H1 (cell line): ENCODE data around the gene RBMS1. TPM values are rescaled to one million over a fixed set of nuclear protein-coding genes. Genes with fewer than 3 reads are reported as not detected.

Experiments used
- CTCF ChIA-PET: fragments of 300-600 bp; sonication (Branson Sonifier 250); formaldehyde crosslinking; loops from one replicate; lab custom pipeline; 2021; ENCODE audit not compliant: partially characterized antibody; lab: Charles Lee
- POLR2A ChIA-PET: fragments of 300-600 bp; sonication (Branson Sonifier 250); formaldehyde crosslinking; loops from one replicate; lab custom pipeline; 2021; ENCODE audit warnings: inconsistent platforms; ENCODE audit not compliant: partially characterized antibody; lab: Charles Lee
- DNase-seq, 2 experiments: peaks; one replicate each; pipeline versions ENCODE4 v3.0.0 to v3.0.0-alpha.2; 2010 to 2022; ENCODE audit warnings: low spot score in 2 of 2, low read depth in 1 of 2, mixed read lengths in 1 of 2
- FAIRE-seq: peaks from 2 replicates; lab custom pipeline; 2011; peaks lifted over from hg19 to GRCh38; lab: Jason Lieb, UNC
- H2AFZ ChIP-seq: 2 replicates; pipeline ENCODE4 v1.8.1; 2012; ENCODE audit warnings: low read length, inconsistent platforms
- H2AK5ac ChIP-seq: 2 replicates; pipeline ENCODE4 v1.6.1; 2013; ENCODE audit warnings: low read depth, low read length
- H2BK120ac ChIP-seq: replicated peaks from 2 replicates; pipeline ENCODE3; 2013; ENCODE audit warnings: low read depth, low read length, inconsistent platforms
- H2BK12ac ChIP-seq: 2 replicates; pipeline ENCODE4 v1.6.1; 2013; ENCODE audit warnings: low read depth, low read length
- H2BK15ac ChIP-seq: 2 replicates; pipeline ENCODE4 v1.6.1; 2013; ENCODE audit warnings: low read length
- H2BK20ac ChIP-seq: 2 replicates; pipeline ENCODE4 v1.6.1; 2013; ENCODE audit warnings: low read length
- H2BK5ac ChIP-seq: 2 replicates; pipeline ENCODE4 v1.6.1; 2013; ENCODE audit warnings: low read depth, low read length
- H3K14ac ChIP-seq: 2 replicates; pipeline ENCODE4 v1.6.1; 2013; ENCODE audit warnings: inconsistent platforms; ENCODE audit not compliant: insufficient read length
- H3K18ac ChIP-seq: 2 replicates; pipeline ENCODE4 v1.6.1; 2013; ENCODE audit warnings: low read length; ENCODE audit errors: extremely low read depth
- H3K23ac ChIP-seq: 2 replicates; pipeline ENCODE4 v1.6.1; 2013; ENCODE audit warnings: inconsistent platforms; ENCODE audit not compliant: insufficient read length
- H3K23me2 ChIP-seq: 2 replicates; pipeline ENCODE4 v1.6.1; 2013; ENCODE audit warnings: low read depth, low read length
- H3K27ac ChIP-seq: 2 replicates; pipeline ENCODE4 v1.6.1; 2011; ENCODE audit warnings: low read depth, low read length, inconsistent platforms
- H3K27me3 ChIP-seq, 4 experiments: replicated peaks in 1 of 4; 1 replicate in 1 of 4; 2 replicates in 3 of 4; pipeline versions ENCODE4 v1.6.1 to v1.8.1; 2011 to 2013; ENCODE audit warnings: low read length in 3 of 4, mild to moderate bottlenecking in 3 of 4, inconsistent platforms in 2 of 4, mixed read lengths in 2 of 4, moderate library complexity in 1 of 4; ENCODE audit not compliant: control insufficient read depth in 3 of 4, insufficient read depth in 3 of 4; ENCODE audit errors: extremely low read depth in 1 of 4
- H3K36me3 ChIP-seq, 4 experiments: 2 replicates each; pipeline versions ENCODE4 v1.6.1 to v1.8.1; 2011 to 2013; ENCODE audit warnings: mild to moderate bottlenecking in 4 of 4, low read length in 3 of 4, moderate library complexity in 2 of 4, control low read depth in 1 of 4, inconsistent platforms in 1 of 4; ENCODE audit not compliant: insufficient read depth in 4 of 4, control insufficient read depth in 2 of 4
- H3K4ac ChIP-seq: replicated peaks from 2 replicates; pipeline ENCODE3; 2013; ENCODE audit warnings: low read length, low read depth, mixed read lengths, inconsistent platforms; ENCODE audit not compliant: insufficient read length
- H3K4me1 ChIP-seq, 4 experiments: replicated peaks in 1 of 4; 1 replicate in 1 of 4; 2 replicates in 3 of 4; pipeline versions ENCODE4 v1.6.1 to v1.8.1; 2011 to 2013; ENCODE audit warnings: low read length in 3 of 4, inconsistent platforms in 2 of 4, mixed read lengths in 1 of 4; ENCODE audit not compliant: insufficient read depth in 4 of 4, control insufficient read depth in 3 of 4
- H3K4me2 ChIP-seq, 2 experiments: 2 replicates each; pipeline versions ENCODE4 v1.6.1 to v1.8.1; 2011 to 2013; ENCODE audit warnings: low read depth in 2 of 2, low read length in 2 of 2, control low read depth in 1 of 2, inconsistent platforms in 1 of 2, mild to moderate bottlenecking in 1 of 2; ENCODE audit not compliant: insufficient read depth in 1 of 2
- H3K4me3 ChIP-seq, 4 experiments: fragments of 200-600, 300-600 bp in 1 of 4; sonication (generic), shearing (Covaris generic), sonication (Bioruptor Twin) in 1 of 4; 2 replicates each; pipeline versions ENCODE4 v1.5.1 to v1.8.1; 2011 to 2016; ENCODE audit warnings: low read length in 4 of 4, low read depth in 3 of 4, control low read depth in 2 of 4, inconsistent platforms in 2 of 4, mild to moderate bottlenecking in 2 of 4, mixed read lengths in 1 of 4, moderate library complexity in 1 of 4; ENCODE audit not compliant: insufficient read depth in 2 of 4; ENCODE audit errors: extremely low read depth in 1 of 4
- H3K56ac ChIP-seq: replicated peaks from 2 replicates; pipeline ENCODE3; 2013; ENCODE audit warnings: low read depth, mild to moderate bottlenecking, mixed read lengths, low read length, inconsistent platforms; ENCODE audit not compliant: insufficient read length
- H3K79me1 ChIP-seq: 2 replicates; pipeline ENCODE4 v1.6.1; 2013; ENCODE audit warnings: low read depth, low read length, control low read depth
- H3K79me2 ChIP-seq, 2 experiments: 2 replicates each; pipeline versions ENCODE4 v1.6.1 to v1.8.1; 2012 to 2013; ENCODE audit warnings: low read length in 2 of 2, mild to moderate bottlenecking in 2 of 2, inconsistent platforms in 1 of 2; ENCODE audit not compliant: insufficient read depth in 2 of 2, control insufficient read depth in 1 of 2
- H3K9ac ChIP-seq, 4 experiments: replicated peaks in 1 of 4; 1 replicate in 1 of 4; 2 replicates in 3 of 4; pipeline versions ENCODE4 v1.6.1 to v1.8.1; 2011 to 2013; ENCODE audit warnings: low read depth in 3 of 4, low read length in 3 of 4, control low read depth in 2 of 4, mild to moderate bottlenecking in 2 of 4, moderate library complexity in 2 of 4, inconsistent platforms in 1 of 4; ENCODE audit errors: extremely low read depth in 1 of 4
- H3K9me3 ChIP-seq, 2 experiments: 2 replicates each; pipeline versions ENCODE4 v1.6.1 to v1.8.1; 2012 to 2013; ENCODE audit warnings: mild to moderate bottlenecking in 2 of 2, moderate library complexity in 2 of 2, control low read depth in 1 of 2, inconsistent platforms in 1 of 2, low read depth in 1 of 2, low read length in 1 of 2, mixed read lengths in 1 of 2; ENCODE audit not compliant: insufficient read depth in 2 of 2
- H4K20me1 ChIP-seq, 2 experiments: replicated peaks in 1 of 2; 2 replicates each; pipeline versions ENCODE3 to v1.8.1; 2011 to 2013; ENCODE audit warnings: inconsistent platforms in 2 of 2, low read length in 2 of 2, mild to moderate bottlenecking in 1 of 2; ENCODE audit not compliant: insufficient read depth in 2 of 2, control insufficient read depth in 1 of 2
- H4K5ac ChIP-seq: 2 replicates; pipeline ENCODE4 v1.6.1; 2013; ENCODE audit warnings: low read length, low read depth, mixed read lengths, inconsistent platforms; ENCODE audit not compliant: insufficient read length
- H4K8ac ChIP-seq: 2 replicates; pipeline ENCODE4 v1.8.0; 2013; ENCODE audit warnings: mild to moderate bottlenecking, moderate library complexity, low read length, inconsistent platforms; ENCODE audit not compliant: insufficient read depth; ENCODE audit errors: extremely low read depth
- H4K91ac ChIP-seq: replicated peaks from 2 replicates; pipeline ENCODE3; 2013; ENCODE audit warnings: low read length, mixed read lengths, inconsistent platforms; ENCODE audit not compliant: insufficient read length
- FOSL1 ChIP-seq: IDR thresholded peaks from 2 replicates; pipeline ENCODE4 v1.6.1; 2011; ENCODE audit warnings: mild to moderate bottlenecking, low read depth, low read length, moderate library complexity; ENCODE audit not compliant: insufficient read depth
- JUN ChIP-seq: IDR thresholded peaks from 2 replicates; pipeline ENCODE4 v1.6.1; 2011; ENCODE audit warnings: low read depth, mild to moderate bottlenecking, improper control_type of control experiment, low read length
- RAD21 ChIP-seq, 2 experiments: IDR thresholded peaks in 1 of 2; conservative IDR thresholded peaks in 1 of 2; 2 replicates each; pipeline ENCODE4 v1.6.1; 2011; ENCODE audit warnings: low read depth in 2 of 2, low read length in 2 of 2, improper control_type of control experiment in 1 of 2, inconsistent platforms in 1 of 2, mild to moderate bottlenecking in 1 of 2, moderate library complexity in 1 of 2
- SIRT6 ChIP-seq: IDR thresholded peaks from one replicate; pipeline ENCODE4 v1.7.1; 2012; ENCODE audit warnings: low read length, inconsistent platforms
- SIX5 ChIP-seq: IDR thresholded peaks from 2 replicates; pipeline ENCODE4 v1.6.1; 2011; ENCODE audit warnings: mild to moderate bottlenecking, low read depth, low read length
- SUZ12 ChIP-seq: fragments of 200-600 bp; sonication (generic); IDR thresholded peaks from 2 replicates; pipeline ENCODE4 v1.6.1; 2012; ENCODE audit warnings: mild to moderate bottlenecking, inconsistent platforms, low read length, moderate library complexity, mixed read lengths
- TBP ChIP-seq: IDR thresholded peaks from 2 replicates; pipeline ENCODE4 v1.6.1; 2011; ENCODE audit warnings: low read depth, low read length, improper control_type of control experiment
- TCF12 ChIP-seq: IDR thresholded peaks from 2 replicates; pipeline ENCODE4 v1.6.1; 2011; ENCODE audit warnings: low read depth, mild to moderate bottlenecking, low read length
- ZNF274 ChIP-seq: IDR thresholded peaks from 2 replicates; pipeline ENCODE4 v1.7.0; 2012; ENCODE audit warnings: low read length, borderline replicate concordance; ENCODE audit errors: extremely low read depth
- WGBS, 2 experiments: shearing (Covaris generic) in 1 of 2; methylation state at CpG; one replicate each; pipeline versions ENCODE4 v1.1.6 to v1.1.7; 2013 to 2015; ENCODE audit warnings: low lambda C conversion rate in 2 of 2, mixed read lengths in 2 of 2, inconsistent platforms in 1 of 2, low coverage in 1 of 2, missing lambda C conversion rate in 1 of 2; ENCODE audit not compliant: insufficient replicate concordance in 2 of 2, insufficient coverage in 1 of 2, insufficient read length in 1 of 2; ENCODE audit errors: extremely low coverage in 1 of 2, missing lambda C conversion rate in 1 of 2; 5-methylcytosine and 5-hydroxymethylcytosine counted together
- polyA plus RNA-seq, 7 experiments: library from polyadenylated mRNA; depleted of rRNA in 3 of 7; stranded (reverse) in 5 of 7; unstranded in 2 of 7; fragments of >200 nt in 5 of 7; fragments of 200-250 nt in 2 of 7; gene quantifications; 1 replicate in 5 of 7; 2 replicates in 1 of 7; 4 replicates in 1 of 7; pipeline versions ENCODE4 v1.2.1 to v1.2.3, GENCODE V29; 2011 to 2013; ENCODE audit warnings: missing spikeins in 2 of 7, mixed read lengths in 2 of 7
- total RNA-seq: library from RNA; stranded (reverse); fragmentation: NEBNext Ultra II Directional; extraction: Animal tissue kit (Norgen Biotek cat#: 25700); gene quantifications from 2 replicates; pipeline ENCODE4 v1.2.1, GENCODE V29; 2021
- TF ChIP-seq, protein P1 (sequence below): IDR thresholded peaks from 2 replicates; pipeline ENCODE4 v1.6.1; 2011; ENCODE audit warnings: low read length, improper control_type of control experiment

RBMS1 gene
- total and polyA plus RNA-seq, 2 of the 8 experiments (the other 6 are each of a cell fraction or from before 2014, with no cell fraction given): 53.7 to 60.0 TPM

DNA sequence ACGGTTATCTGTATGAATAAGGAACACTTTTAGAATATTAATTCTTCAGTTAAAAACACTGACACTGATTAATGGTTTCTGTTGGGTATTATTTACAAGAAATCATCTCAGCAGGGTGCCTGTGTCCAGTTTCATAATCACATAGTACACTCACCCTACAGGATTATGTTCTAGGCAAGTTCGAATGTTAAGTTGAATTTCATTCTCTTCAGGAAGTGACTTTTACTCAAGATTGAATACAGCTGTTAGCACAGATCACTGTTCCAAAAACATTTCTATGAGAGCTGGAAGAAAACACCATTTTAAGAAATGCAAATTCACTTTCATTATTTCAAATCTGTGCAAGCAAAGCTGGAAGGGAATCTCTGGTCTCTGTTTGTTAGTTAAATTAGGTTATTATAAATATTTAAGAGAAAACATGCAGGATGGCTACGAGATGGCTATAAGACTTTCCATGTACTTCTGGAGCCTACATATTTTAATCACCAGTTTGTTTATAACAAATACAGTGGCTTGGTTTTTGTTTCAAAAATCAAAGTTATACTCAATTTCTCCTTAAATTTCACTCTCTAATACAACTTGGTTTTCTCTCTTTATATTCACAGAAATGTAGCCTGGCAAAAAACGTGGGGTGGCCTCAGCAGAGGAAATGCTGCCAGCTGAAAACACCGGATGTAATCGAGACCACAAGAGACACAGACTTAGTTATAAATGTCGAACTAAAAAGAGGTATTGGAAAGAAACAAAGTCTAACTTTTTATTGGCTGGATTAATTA lies 65.8 kb downstream of the RBMS1 start:
- ChIA-PET CTCF (interaction anchor here (0.6 to 5.1 kb wide), 11 partner anchors 10 to 821 kb away, joined by 3 to 38 read pairs (median 4); no protein-coding TSS in a partner anchor), POLR2A (interaction anchor here (1.0 kb wide), 1 partner anchor 65 kb away, joined by 3 read pairs; no protein-coding TSS in a partner anchor)
- Histone ChIP-seq H3K18ac (no peak overlapping the region), H3K4me2 (no peak overlapping the region), H2BK20ac (no peak overlapping the region), H3K27ac (no peak overlapping the region), H4K5ac (no peak overlapping the region), H3K23me2 (no peaks in the 10 kb centered on the region), H2BK12ac (no peak overlapping the region), H3K23ac (no peak overlapping the region), H2BK120ac (no peak overlapping the region), H4K20me1 (no peaks in the 10 kb centered on the region), H3K9me3 (peaks cover 0 to 5% of the 10 kb centered on the region in 2 experiments; a peak in 1 of 4 replicates), H2AK5ac (no peak overlapping the region), H3K4me3 (no peak overlapping the region), H3K4ac (no peak overlapping the region), H2BK15ac (no peak overlapping the region), H4K8ac (no peak overlapping the region), H4K91ac (no peak overlapping the region)
- WGBS, 2 experiments: 90% methylated on average over 7 of the region's 7 CpGs; no CpG with 5 or more reads in 1 of the 2 experiments
- FAIRE-seq (no peak), DNase-seq (no peak)
- TF ChIP-seq SUZ12 (no peak), ZNF274 (no peak), RAD21 (IDR thresholded peaks at IDR 0.05 in 1 of 2, conservative IDR thresholded peaks at IDR 0.05 in 1 of 2; ENCODE audit: low read depth in 2 of 2, low read length in 2 of 2) (no peak), JUN (no peak), FOSL1 (no peak), SIRT6 (no peak), SIX5 (no peak), TBP (no peak), TCF12 (no peak)
- TF ChIP-seq, protein P1, sequence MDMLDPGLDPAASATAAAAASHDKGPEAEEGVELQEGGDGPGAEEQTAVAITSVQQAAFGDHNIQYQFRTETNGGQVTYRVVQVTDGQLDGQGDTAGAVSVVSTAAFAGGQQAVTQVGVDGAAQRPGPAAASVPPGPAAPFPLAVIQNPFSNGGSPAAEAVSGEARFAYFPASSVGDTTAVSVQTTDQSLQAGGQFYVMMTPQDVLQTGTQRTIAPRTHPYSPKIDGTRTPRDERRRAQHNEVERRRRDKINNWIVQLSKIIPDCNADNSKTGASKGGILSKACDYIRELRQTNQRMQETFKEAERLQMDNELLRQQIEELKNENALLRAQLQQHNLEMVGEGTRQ: no peak
- TF ChIP-seq, all 59 proteins: peak for 0
- Histone ChIP-seq H3K27me3 (no peaks in the 10 kb centered on the region), H3K9ac (no peak overlapping the region), H2AFZ (no peak overlapping the region), H3K36me3 (peaks cover 0 to 12% (median 4%) of the 10 kb centered on the region in 4 experiments; a peak in 3 of 8 replicates), H3K56ac (no peak overlapping the region), H2BK5ac (no peak overlapping the region), H3K14ac (no peak overlapping the region), H3K4me1 (peaks cover 0 to 4% (median 2%) of the 10 kb centered on the region in 4 experiments; a peak in 2 of 7 replicates), H3K79me2 (0 out of 4 replicates have a peak, but pooled peaks cover 0 to 2% of the 10 kb centered on the region in 2 experiments), H3K79me1 (peaks cover 4% of the 10 kb centered on the region; the same call in 1 of the 2 replicates)
